Esophagus mucosa (tissue), 1 donor: Measurements from ENCODE around the gene PAPOLA. TPM values are rescaled to one million over a fixed set of nuclear protein-coding genes. Genes with fewer than 3 reads are reported as not detected.
A peak's percentile ranks its signal among the peaks of the same experiment; 100 is the strongest.

ENCODE experiments used
- ATAC-seq: fragments of 200-7000 bp; cut with Tn5 transposase; one replicate; pipeline ENCODE4 v1.9.1; 2020
- total RNA-seq: library from RNA; stranded (reverse); gene quantifications from one replicate; pipeline ENCODE4 v1.2.4, GENCODE V29; 2023
- donor health status: DM: yes; HTN: yes; CAD: no.

Gene PAPOLA
- total RNA-seq, 1 donor from 2014 or later = 88.5 TPM

- no peak for ATAC-seq
These were observed 66.4 kb downstream of the PAPOLA start for GRCh38 chr14:96568621-96569020.

- no peak for ATAC-seq
These were observed 69.1 kb downstream of the PAPOLA start for GRCh38 chr14:96571311-96571710.

GRCh38 chr14:96573473-96574100, 71.4 kb downstream of the PAPOLA start:
- no peak for ATAC-seq

- ATAC-seq = peak; percentile 15
These were observed 72.0 kb downstream of the PAPOLA start for GRCh38 chr14:96574171-96574632.

- ATAC-seq = peak; percentile 71
These were observed 72.8 kb downstream of the PAPOLA start for GRCh38 chr14:96574633-96575632.

- ATAC-seq = no peak
These were observed 74.2 kb downstream of the PAPOLA start for GRCh38 chr14:96576359-96576758.

- ATAC-seq = no peak
These were observed 74.8 kb downstream of the PAPOLA start for GRCh38 chr14:96576937-96577336.

GRCh38 chr14:96578619-96579018, 76.4 kb downstream of the PAPOLA start:
- peak; percentile 14 for ATAC-seq

- no peak for ATAC-seq
These were observed 77.2 kb downstream of the PAPOLA start for GRCh38 chr14:96579358-96579757.

GRCh38 chr14:96579855-96580254, 77.7 kb downstream of the PAPOLA start:
- no peak for ATAC-seq

GRCh38 chr14:96580566-96580965, 78.4 kb downstream of the PAPOLA start:
- ATAC-seq = no peak

GRCh38 chr14:96581026-96581425, 78.8 kb downstream of the PAPOLA start:
- ATAC-seq = no peak

- no peak for ATAC-seq
These were observed 79.7 kb downstream of the PAPOLA start for GRCh38 chr14:96581902-96582301.

GRCh38 chr14:96582411-96582961, 80.3 kb downstream of the PAPOLA start:
- ATAC-seq = no peak

- ATAC-seq = no peak
These were observed 80.8 kb downstream of the PAPOLA start for GRCh38 chr14:96582995-96583394.

- no peak for ATAC-seq
These were observed 81.4 kb downstream of the PAPOLA start for GRCh38 chr14:96583569-96584041.

- ATAC-seq = peak; percentile 55
These were observed 82.2 kb downstream of the PAPOLA start for GRCh38 chr14:96584199-96584906.

GRCh38 chr14:96584907-96585671, 82.9 kb downstream of the PAPOLA start:
- no peak for ATAC-seq

- no peak for ATAC-seq
These were observed 83.5 kb downstream of the PAPOLA start for GRCh38 chr14:96585672-96586013.

- no peak for ATAC-seq
These were observed 83.9 kb downstream of the PAPOLA start for GRCh38 chr14:96586056-96586455.

- no peak for ATAC-seq
These were observed 85.0 kb downstream of the PAPOLA start for GRCh38 chr14:96586921-96587822.
